Right forelimb (tissue), 1 donor: ENCODE results near the gene PPIF.
A peak's percentile ranks its signal among the peaks of the same experiment; 100 is the strongest.

Source experiments
- DNase-seq: peaks from one replicate; pipeline ENCODE4 v3.0.0-alpha.2; 2018

The PPIF gene

DNA sequence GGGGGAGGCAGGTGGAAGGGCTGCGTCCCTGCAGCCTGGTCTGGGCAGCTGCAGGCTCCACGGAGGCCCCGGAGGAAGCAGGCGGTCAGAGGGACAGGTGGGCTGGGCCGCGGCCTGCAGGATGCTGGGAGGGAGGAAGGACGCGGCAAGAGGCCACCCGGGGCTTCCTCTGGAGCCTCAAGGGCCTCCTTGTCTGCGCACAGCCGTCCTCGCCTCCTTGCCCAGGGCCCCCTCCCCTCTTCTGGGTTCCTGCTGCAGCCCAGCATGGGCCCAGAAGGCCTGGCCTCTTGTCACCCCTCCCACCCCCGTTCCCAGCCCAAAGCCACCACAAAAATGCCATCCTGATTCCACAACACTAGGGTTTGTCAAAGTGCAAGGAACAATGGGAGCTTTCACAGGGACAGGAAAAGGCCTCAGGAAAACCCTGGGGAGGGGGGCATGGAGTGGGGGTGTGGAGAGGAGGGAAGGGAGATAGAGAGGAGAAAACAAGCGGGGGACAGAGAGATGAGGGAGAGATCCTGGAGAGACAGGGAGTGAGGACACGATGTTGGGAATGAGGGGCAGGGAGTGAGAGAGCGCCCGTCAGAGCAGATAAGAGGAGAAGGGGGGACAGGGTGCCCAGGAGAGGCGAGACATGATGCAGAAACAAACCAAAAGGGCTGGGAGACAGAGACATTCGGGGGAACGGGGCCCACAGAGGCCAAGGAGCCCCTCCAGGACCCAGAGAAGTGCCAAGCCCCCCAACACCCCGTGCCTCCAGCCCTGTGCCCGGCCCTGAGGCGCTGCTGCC is 56.4 kb downstream of the PPIF start:
- DNase-seq = peak; percentile 64

DNA sequence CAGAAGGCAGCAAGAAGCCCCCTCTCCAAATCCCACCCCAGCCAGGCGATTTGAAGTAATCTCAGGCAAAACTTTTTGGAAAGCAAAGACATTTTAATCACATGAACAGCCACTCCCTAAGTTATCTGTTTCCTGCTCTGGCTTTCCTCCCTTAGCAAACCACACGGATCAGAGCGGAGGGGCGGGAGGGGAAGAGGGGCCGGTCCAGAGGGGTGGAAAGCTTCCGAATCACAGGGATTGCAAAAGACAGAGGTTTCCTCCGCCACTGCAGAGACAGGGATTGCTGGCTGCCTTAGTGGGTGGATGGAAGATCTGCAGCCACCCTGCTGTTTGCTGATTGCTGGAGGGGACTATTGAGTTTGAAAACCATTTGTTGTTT is 57.0 kb downstream of the PPIF start:
- DNase-seq = peak; percentile 78

DNA sequence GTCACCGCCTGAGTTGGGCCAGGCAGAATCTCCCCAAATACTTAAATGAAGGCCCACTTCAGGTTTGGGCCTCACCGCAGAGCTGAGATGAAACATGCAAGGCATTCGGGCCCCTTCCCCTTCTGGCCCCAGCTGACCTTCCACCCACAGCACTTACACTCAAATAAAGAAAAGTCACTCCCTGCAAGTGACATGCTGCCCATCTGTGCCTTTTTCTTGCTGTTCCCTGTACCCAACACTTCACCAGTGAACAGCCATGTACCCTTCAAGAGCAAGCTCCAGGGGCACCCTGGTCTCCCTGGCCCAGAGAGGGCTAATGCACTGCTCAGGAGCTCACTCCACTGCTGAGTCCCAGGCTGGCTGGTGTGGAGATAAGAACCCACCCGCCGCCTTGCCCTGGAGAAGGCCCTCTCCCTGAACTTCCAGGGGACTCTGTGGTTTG is 57.4 kb downstream of the PPIF start:
- DNase-seq = no peak
